Activated CD4-positive, alpha-beta T cell treated with anti-CD3 and anti-CD28 coated beads for 1 hour (primary cell): ENCODE results near the gene SPPL2C.
"Not testable (repeated sequence)": the region's sequence is repeated elsewhere in the genome, so short reads cannot be mapped to it uniquely, and the experiment has no call there.

Experiments
- DNase-seq: peaks from one replicate; pipeline ENCODE4 v3.0.0-alpha.2; 2020

The SPPL2C gene

DNA sequence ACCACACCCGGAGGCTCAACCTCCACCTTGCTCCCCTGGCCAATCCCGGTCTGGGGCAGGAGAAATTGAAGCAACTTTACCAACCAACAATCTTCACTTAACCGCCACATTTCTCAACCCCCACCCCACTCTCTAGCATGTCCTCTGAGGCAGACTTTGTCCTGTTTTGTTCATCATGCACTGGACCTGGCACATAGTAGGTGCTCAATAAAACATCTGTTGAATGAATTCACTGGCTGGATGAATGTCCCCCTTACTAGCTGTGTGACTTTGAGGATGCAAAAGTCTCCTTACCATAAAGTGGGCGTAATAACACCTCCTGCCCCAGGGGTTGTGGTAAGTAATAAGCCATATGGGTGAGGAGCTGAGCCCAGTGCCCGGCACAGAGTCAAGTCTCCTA lies 5.8 kb downstream of the SPPL2C start:
- DNase-seq: no peak

DNA sequence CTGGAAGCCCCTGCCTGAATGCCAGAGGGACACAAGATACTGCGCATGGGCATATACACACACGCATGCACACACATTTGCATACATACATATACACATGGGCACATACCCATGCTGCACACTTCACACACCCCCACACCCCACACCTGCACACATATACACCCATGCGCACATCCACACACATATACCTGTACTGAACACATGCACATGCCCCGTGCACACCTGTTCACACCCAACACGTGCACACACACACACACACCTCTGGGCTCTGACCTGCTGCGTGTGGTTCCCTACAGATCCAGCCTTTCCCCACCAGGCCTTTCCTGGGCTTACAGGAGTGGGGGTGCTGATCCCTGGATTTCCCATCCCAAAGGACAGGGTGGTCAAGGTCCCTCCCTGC lies 6.3 kb downstream of the SPPL2C start:
- no peak for DNase-seq

DNA sequence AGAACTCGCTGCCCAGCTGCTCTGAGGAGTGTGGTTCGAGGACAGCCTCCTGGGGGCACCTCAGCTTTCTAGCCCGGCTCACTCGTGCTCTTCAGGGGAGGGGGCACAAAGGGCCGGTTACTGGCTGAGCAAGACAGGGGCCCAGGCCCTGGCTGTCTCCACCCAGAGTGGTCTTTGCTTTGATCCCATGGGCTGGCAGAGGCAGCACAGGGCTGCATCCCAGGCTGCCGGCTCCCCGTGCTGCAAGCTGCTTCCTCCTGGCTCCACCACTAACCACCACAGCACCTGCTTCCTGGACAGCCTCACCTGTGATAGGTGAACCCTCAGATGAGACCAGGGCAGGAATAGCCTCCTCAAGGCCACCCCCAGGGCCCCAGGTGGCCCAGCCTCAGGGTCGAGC lies 6.8 kb downstream of the SPPL2C start:
- DNase-seq: no peak

DNA sequence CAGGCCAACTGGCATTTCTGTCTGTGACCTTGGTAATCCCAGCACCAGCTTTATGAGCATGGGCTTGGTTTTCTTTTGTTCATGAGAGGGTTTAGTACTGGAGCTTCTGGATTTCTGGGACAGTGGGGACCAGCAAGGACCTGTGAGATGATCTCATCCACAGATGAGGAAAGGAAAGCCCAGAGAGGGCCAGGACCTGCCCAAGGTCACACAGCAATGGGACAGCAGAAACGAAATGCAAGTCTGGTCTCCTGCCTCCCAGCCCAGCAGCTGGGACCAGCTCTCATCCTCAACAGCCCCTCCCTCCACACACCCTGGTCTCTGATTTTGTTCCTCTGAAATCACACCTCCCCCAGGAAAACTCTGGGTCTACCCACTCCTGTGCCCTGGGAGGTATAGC lies 7.2 kb downstream of the SPPL2C start:
- no peak for DNase-seq

DNA sequence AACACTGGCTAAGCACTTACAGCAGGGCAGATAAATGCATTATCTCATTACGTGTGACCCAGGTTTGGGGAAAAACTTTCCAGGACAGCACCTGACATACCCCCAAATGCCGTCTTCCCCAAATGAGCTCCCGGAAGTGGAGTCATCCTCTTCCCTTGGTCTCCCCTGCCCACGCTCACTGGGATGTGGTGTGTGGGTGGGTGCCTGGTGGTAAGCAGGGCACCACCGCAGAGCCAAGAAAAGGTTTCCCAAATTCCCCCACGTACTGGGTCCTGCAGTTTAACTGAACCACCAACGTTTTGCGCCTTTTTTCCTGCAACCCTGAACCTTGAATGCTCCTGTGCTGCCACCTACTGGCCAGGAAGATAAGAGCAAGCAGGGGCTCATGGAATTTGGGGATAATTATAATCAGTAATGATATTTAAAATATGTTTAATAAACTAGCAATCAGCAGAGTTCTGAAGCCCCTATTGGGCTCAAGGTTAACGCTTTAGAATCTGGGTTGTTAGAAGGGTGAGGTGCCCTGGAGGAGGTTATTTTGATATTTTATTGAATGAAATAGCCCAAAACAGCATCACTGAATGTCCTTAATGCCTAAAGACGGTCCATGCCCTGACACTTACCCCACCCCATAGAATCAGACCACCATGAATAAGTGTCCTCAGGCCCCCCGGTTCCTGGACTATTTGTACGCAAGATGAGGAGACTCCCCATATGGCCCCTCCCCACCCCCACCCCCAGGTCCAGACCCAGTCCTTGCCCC lies 8.0 kb downstream of the SPPL2C start:
- peak; percentile 24 for DNase-seq

DNA sequence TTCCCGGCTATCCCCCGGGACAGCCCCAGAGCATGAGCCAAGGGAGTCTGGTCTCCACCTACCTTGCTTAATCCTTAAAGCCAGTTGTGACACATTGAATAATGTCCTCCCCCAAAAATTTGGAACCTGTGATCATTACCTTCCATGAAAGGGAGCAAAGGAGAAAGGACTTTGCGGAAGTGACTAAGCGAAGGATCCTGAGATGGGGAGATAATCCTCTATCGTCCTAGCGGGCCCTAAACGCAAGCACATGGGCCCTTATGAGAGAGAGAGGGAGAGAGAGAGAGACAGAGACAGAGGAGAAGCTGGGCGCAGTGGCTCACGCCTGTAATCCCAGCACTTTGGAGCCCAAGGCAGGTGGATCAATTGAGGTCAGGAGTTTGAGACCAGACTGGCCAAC lies 9.5 kb downstream of the SPPL2C start:
- no peak for DNase-seq

DNA sequence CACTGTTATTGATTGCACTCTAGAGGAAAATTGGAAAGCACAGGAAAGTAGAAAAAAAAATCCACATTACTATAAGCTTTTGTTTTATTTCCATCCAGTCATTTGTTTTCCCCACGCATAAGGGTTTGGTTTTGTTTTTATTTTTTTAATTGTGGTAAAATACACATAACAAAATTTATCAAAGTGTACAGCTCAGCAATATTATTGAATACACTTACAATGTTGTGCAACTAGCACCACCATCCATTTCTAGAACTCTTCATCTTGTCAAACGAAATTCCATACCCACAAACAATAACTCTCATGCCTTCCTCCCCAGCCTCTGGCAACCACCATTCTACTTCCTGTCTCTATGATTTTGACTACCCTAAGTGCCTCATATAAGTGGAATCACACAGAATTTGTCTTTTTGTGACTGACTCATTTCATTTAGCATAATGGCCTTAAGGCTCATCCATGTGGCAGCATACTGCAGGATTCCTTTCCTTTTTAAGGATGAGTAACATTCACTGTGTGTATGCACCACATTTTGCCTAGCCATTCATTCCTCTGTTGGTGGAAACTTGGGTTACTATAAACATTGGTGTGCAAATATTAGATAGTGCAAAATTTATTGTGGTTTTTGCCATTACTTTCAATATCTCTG lies 11.1 kb downstream of the SPPL2C start:
- no peak for DNase-seq

DNA sequence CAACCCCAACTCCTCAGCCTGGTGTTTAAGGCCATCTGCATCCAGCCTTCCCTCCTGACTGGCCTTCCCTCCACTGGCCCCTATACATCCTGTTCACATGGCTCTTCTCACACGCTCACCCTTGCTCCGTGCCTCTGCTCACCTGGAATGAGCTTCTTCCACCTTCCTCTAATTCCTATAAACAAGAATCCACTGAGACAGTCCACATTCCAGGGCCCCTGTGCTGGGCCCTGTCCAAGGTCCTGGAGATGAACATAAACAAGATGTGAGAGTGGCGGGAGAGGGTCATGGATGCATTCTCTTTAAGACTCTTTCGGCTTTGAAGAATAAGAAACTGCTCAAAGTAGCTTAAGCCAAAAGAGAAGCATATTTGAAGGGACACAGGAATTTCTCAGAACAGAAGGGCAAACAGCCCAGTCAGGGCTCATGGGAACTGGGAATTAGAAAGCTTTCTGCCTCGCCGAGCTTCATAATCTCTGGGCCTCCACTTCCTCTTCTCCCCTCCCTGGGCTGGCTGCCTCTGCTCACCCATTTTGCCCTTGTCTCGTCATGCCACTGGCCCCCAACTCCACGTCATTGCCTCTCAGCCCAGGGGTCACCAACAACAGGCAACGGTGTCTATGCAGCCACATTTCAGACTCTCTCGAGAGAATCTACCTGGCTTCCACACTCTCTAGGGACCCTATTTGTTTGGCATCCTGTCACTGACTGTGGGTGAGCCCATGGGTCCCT lies 13.5 kb downstream of the SPPL2C start:
- no peak for DNase-seq

DNA sequence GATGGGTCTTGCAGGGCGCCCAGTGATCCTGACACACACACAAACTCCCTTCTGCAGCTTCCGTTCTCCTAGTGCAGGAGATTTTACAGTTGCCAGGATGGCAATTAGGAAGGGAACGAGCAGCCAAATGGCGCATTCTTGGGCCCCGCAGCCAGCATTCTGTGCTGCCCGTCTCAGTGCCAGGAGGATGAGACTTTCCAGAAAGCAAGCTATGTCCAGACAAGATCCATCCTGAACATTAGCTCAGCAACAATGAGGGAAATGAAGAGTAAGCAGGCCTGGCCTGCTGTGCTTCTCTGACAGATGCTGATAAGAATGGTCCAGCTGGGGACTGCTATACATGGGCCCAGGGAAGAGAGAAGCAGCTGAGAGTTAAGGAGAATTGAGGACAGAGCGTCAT lies 16.5 kb downstream of the SPPL2C start:
- DNase-seq: no peak

DNA sequence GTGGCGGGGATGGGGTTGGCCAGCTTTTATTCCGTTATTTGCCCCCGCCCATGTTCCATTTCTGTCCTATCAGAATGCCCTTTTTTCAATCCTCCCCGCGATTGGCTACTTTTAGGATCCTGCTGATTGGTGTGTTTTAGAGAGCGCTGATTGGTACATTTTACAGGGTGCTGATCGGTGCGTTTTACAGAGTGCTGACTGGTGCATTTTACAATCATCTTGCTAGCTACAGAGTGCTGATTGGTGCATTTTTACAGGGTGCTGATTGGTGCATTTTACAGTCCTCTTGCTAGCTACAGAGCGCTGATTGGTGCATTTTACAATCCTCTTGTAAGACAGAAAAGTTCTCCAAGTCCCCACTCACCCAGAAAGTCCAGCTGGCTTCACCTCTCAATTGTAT lies 17.4 kb downstream of the SPPL2C start:
- not testable (repeated sequence) for DNase-seq

DNA sequence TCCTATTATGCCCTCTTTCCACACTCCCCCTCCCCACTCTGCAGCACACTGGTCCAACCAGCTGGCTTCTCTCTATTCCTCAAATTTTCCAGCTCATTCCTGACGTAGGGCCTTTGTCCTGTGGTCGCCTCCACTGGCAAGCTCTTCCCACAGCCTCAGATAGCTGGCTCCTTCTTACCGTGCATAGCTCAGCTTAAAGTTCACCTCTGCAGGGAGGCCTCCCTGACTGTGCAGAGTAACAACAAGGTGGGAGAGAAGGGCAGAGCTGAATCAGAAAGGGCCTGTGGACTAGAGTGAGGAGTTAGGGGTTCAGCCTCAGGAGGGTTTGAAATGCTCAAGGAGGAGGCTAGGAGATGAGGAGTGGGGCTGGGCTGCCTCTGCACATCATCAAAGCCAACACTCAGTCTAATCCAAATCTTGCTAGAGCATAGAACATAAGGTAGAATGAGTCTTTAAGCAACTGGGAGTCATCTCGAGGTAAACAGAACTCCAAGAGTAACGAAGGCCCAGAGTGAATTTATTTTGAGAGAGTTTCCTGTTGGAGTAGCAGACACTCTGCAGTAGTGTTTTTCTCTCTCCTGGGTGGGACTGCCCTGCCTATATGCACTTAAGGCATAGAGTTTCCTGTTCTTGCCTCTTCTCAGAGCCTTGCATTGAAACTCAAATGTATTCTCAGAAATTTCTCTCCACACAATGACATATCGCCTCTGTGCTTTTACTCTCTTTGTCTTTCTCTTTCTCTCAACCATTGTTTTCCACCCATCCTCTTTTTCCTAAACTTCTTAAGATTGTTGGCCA lies 19.4 kb downstream of the SPPL2C start:
- DNase-seq: no peak

DNA sequence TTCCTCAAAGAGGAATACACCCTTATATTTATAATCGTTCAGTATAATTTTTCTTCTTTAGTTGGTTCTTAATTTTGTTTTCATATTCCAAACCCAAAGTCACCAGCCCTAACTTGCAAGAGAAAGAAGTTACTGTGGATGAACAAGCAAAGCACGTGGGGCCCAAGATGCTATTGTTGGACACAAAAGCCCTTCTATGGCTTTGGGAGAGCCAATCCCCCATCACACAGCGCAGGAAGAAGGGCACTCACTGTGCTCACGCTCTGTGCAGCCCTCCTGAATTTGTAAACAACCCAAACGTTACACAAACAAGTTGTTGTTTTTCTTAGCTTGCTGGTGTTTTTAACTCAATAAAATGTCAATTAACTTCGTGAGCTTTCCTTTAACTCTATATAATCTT lies 22.5 kb downstream of the SPPL2C start:
- no peak for DNase-seq

DNA sequence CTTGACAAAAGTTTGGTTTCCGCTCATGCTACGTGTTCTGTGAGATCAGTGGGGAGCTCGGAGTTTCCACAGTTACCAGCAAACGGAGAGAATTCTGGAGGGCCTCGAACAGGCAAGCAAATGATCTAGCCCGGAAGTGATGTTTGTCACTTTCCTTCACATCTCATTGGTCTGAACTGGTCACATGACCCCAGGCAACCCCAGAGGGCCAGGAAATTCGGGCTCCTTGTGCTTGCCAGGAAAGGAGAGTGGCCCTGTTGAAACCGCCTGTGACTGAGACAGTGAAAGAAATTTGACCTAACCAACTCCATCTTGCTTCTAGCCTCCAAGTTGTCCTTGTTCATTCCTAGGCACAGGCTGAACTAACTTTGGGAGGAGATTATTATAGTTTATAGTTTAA lies 23.0 kb downstream of the SPPL2C start:
- DNase-seq: no peak

DNA sequence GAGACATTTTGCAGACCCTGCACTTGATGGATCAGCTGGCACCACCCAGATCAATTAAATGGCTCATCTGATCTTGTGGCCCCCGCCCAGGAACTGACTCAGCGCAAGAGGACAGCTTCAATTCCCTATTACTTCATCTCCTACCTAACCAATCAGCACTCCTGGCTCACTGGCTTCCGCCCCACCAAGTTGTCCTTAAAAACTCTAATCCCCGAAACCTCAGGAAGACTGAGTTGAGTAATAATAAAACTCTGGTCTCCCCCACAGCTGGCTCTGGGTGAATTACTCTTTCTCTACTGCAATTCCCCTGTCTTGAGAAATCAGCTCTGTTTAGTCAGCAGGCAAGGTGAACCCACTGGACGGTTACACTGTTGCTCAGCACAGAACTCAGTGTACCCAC lies 23.6 kb downstream of the SPPL2C start:
- no peak for DNase-seq

DNA sequence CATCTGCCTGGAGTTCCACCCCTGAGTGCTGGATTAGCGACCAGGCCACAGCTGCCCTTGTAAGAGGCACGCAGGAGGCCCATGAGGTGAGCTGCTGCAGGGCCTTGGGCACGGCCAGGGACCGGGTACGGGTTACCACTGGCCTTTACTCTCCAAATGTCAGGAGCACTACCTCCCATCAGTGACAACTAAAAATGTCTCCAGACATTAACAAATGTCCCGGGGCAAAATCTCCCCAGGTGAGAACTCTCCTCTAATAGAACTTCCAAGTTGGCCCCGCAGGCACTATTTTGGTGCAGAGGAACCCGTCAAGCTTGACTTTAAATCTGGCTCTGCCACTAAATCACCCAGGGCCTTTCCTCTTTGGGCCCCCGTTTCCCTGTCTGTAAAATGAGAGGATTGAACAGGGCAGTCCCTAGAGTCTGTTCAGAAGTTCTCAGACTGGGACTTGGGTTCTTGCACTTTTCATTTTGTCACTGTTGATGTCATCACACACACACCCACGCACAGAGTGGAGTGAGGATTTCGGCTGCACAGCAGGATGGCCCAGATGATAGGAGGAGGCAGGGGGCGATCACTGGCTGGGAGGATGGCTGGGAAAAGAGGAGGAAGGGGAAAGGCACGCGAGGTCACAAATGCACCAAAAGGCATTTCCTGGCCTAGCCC lies 25.1 kb downstream of the SPPL2C start:
- no peak for DNase-seq

DNA sequence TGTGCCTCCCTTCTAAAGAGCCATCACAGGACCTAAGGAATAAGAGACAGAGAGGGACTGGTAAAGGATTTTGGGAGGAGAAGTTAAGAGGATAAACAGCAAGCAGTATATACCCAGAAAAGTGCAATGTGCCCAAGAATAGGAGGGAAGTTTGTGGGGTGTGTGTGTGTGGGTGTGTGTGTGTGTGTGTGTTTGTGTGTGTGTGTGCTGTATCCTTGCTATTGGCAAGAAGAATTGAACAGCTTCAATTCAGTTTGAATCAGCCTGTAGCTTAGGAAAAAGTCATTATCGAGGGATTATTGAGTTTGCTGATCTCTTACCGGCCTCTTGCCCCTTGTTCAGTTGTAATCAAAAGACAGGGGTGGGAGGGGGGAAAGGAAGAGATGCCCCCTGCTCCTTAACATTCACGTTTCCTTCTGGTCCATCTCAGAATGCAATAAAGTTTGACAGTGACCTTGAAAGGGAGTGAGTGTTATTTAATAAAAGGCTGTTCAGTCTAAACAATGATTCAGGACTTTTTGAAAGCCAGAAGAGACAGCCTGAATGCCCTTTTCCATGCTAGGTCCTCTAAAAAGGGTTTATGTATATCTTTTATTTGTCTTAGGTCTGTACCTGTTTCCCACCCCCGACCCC lies 25.8 kb downstream of the SPPL2C start:
- DNase-seq: no peak

DNA sequence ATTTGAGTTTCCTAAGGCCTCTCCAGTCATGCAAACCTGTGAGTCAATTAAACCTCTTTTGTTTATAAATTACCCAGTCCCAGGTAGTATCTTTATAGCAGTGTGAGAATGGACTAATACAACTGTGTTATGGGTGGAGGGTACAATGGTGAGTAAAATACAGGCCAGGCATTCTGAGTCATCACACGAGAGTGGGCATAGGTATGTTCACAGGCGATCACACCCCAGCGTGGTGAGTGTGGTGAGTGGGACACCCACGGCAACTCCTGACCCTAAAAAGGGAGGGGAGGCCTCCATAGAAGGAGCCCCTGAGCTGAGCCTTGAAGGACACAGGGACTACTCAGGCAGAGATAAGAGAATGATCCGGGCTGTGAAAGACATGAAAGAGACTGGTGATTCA lies 27.0 kb downstream of the SPPL2C start:
- no peak for DNase-seq

DNA sequence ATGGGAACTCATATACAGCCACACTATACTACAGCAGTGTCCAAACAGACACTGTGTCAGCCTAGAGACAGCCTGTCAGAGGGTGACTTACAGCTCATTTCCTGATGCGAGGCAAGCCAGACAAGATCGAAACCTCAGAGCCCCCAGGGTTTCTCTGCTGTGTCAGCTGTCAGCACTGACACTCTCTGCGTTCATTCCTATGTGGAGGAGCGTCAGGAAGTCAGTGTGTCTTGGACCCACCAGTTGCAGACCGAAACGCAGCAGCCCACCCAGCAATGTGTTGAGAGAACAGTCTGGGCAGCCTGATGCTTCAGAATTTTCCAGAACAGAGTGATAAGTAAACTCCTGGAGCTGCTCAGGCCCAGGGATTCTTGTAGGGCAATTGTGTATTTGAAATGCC lies 29.0 kb downstream of the SPPL2C start:
- DNase-seq: peak; percentile 17

DNA sequence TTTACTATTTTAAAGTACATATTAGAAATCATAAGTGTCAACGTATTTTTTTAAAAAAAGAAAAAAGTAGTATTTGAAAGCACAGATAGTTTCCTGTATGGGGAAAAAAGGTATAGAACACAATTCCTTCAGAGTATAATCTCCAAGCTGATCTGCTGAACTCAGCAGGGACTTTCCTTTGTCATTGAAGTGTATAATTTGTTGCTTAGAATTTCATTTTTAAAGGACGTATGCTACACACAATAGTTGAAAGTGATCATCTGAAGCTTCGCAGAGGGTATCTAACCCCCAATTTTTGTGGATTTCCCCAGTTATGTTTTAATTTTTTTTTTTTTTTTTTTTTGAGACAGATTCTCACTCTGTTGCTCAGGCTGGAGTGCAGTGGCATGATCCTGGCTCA lies 29.5 kb downstream of the SPPL2C start:
- DNase-seq: no peak

DNA sequence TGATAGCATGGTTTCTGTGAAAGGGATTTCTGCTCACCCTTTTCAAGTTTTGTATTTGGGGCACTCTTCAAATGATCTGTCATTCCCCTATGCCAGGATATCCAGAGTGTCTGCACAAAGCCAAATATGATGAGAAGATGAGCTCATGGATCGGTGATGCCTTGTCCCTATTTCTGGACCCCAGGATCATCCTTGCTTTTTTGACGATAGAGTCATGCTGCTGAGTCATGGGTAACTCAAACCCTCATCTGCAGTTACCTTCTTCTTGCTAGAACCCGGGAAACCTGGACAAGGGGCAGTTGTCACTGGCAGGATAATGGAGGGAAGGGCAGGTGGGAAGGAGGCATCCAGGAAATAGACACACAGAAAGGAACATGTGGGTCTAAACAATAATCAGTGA lies 31.9 kb downstream of the SPPL2C start:
- no peak for DNase-seq

DNA sequence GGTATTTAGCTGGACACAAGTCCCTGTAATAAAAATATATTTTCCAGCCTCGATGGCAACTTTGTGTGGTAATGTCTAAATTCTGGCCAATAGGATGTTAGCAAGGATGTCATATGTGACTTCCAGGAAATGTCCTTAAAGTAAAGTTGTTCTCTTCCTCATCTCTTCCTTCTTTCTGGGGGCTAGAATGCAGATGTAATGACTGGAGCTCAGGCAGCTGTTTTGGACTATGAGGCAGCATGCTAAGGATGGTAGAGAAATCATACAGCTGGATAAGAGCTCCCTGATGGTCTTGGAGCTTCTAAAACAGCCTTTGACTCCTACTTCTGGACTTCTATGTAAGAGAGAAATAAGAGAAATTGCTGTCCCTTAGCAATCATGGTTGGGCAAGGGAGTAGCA lies 32.8 kb downstream of the SPPL2C start:
- no peak for DNase-seq

DNA sequence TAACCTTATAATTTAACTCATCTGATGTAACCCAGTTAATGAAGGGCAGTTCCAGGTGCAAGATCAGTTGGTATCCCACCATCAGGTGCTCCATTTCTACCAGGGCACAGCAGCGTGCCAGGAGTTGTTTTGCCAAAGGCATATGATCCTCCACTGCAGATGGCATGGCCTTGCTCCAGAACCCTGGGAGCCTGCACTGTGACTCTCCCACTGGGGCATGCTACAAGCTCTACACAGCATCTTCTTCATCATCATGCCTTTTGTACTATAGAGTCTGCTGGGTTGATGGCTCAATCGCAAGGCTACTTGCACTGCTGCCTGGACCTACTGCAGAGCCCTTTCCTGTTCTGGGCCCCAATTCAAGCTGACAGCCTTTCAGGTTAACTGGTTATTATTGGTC lies 38.4 kb downstream of the SPPL2C start:
- no peak for DNase-seq
